Right forelimb (tissue), 1 donor: ENCODE measurements around the gene C1orf52.
A peak's percentile ranks its signal among the peaks of the same experiment; 100 is the strongest.

Source experiments
- DNase-seq: peaks from one replicate; pipeline ENCODE4 v3.0.0-alpha.2; 2018

Gene C1orf52

GRCh38 chr1:85259118-85259911, at the start of gene C1orf52:
C1orf52 (minus strand) TSS chr1:85259662; CDS start chr1:85259633, 29 bp downstream.
- DNase-seq = peak; percentile 100

- no peak for DNase-seq
Observed at GRCh38 chr1:85308833-85309350, 49.4 kb upstream of the C1orf52 start.

GRCh38 chr1:85307987-85308832, 48.7 kb upstream of the C1orf52 start:
- DNase-seq = peak; percentile 94

GRCh38 chr1:85306236-85306635, 46.8 kb upstream of the C1orf52 start:
- DNase-seq = no peak

GRCh38 chr1:85303440-85304162, 44.1 kb upstream of the C1orf52 start:
- DNase-seq = no peak

- DNase-seq = no peak
Observed at GRCh38 chr1:85300140-85300539, 40.7 kb upstream of the C1orf52 start.

GRCh38 chr1:85297855-85298629, 38.6 kb upstream of the C1orf52 start:
- DNase-seq = no peak

GRCh38 chr1:85297538-85297854, 38.0 kb upstream of the C1orf52 start:
- no peak for DNase-seq

- DNase-seq = no peak
Observed at GRCh38 chr1:85296980-85297379, 37.5 kb upstream of the C1orf52 start.

GRCh38 chr1:85295654-85296053, 36.2 kb upstream of the C1orf52 start:
- DNase-seq = no peak

GRCh38 chr1:85295006-85295431, 35.6 kb upstream of the C1orf52 start:
- no peak for DNase-seq

- no peak for DNase-seq
Observed at GRCh38 chr1:85290826-85291225, 31.4 kb upstream of the C1orf52 start.

- DNase-seq = no peak
Observed at GRCh38 chr1:85289848-85290335, 30.4 kb upstream of the C1orf52 start.

GRCh38 chr1:85289207-85289847, 29.9 kb upstream of the C1orf52 start:
- DNase-seq = no peak

GRCh38 chr1:85284202-85284601, 24.7 kb upstream of the C1orf52 start:
- DNase-seq = no peak

GRCh38 chr1:85283475-85284199, 24.2 kb upstream of the C1orf52 start:
- no peak for DNase-seq

GRCh38 chr1:85282424-85282823, 23.0 kb upstream of the C1orf52 start:
- DNase-seq = no peak

- no peak for DNase-seq
Observed at GRCh38 chr1:85280636-85281035, 21.2 kb upstream of the C1orf52 start.

- no peak for DNase-seq
Observed at GRCh38 chr1:85279458-85280080, 20.1 kb upstream of the C1orf52 start.

GRCh38 chr1:85278853-85279314, 19.4 kb upstream of the C1orf52 start:
- no peak for DNase-seq
